Measurements from ENCODE around the gene WAC.

WAC gene

DNA sequence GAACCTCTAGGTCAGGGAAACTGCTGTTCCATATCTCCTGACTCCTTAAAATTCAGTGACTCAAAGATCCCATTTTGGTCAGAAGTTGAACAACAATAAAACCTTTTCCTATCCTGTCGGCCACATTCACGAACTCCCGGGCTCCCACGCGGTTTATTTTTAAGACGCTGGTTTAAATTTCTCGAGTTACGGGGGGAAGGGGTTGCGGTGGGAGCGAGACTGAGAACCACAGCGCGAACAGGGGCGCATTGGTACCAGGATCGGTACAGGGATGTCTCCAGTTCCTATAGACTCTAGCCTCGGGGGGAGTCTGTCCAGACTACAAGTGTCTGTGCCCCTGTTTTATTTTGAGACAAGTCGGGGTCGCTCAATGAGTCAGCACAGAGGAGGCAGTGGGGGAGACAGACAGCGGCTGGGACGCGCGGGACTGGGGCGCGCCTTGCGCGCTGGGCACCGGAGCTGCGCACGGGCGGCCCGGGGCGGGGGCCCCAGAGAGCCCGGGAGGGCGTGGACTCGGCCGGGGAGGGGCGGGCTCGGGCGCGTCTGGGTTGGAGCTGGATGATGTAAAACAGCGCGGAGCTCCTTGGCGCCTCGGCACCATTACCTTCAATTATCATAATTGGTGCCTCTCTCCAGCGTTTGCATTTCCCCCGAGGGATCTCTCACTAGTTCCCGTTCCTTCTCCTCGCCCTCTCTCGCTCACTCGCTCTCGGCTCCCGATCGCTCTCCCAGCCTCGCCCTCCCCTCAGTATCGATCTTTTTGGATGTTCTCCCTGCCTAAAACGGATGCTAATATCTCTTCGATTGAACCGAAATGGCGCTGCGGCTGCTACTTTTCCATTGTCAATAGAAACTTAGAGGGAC is 135.7 kb downstream of the WAC start:
- DNase-seq (ENCODE audit: low read depth) = no peak

DNA sequence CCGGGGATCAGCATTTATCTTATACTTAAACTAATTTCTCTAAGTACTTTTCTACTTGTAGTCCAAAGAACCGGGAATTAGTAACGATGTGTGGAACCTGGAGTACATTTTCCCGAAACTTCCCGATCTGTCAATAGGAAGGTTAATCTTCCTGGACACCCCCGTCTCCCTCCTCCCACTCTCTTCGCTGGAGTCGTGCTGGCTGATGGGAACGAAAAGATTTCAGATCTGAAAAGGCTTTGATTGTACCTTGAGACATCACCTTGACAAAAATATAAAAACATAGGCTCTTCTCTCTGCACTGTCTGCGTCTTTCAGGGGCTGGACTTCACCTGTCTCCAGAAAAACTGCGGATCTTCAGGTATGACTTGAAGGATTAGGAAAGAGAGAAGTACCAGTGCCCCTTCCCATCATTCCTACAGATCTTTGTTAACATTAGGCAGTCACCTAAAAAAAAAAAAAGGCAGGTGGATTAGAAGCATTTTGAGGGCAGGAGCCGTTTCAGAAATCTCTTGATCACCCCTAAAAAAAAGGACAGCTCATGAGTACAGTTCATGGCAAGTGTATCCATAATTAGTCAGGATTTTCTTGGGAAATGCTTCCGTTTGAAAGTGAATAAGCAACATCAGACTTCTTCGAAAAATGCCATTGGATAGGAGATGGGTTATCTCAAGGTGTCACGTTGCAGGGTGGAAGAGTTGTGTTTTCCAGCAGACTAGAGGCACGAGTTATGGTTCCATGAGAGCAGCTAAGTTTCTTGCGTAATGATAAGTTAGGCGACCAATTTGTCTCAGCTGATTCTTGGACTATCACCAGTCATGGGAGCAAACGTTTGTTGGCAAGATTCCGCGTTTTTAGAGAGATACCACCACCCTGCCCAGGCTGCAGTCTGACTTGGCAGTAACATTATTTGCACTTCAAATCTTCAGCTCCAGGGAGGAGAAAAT is 136.6 kb downstream of the WAC start:
- DNase-seq (ENCODE audit: low read depth) = no peak

Data from stimulated activated CD8-positive, alpha-beta memory T cell treated with anti-CD3 and anti-CD28 coated beads, Interleukin-15, amount 100 ng/mL, for 1 hour (primary cell).